ENCODE data around the gene PSME3.
"Not testable (repeated sequence)": the region's sequence is repeated elsewhere in the genome, so short reads cannot be mapped to it uniquely, and the experiment has no call there.

PSME3 gene

GRCh38 chr17:42867694-42868261 is 34.6 kb downstream of the PSME3 start:
- not testable (repeated sequence) for H3K27ac ChIP-seq (ENCODE audit: low read depth, low read length); H3K9ac ChIP-seq (ENCODE audit: low read depth, low read length); H3K27me3 ChIP-seq (ENCODE audit: insufficient read depth, low read length); H3K4me3 ChIP-seq (ENCODE audit: low read length); H3K36me3 ChIP-seq (ENCODE audit: insufficient read depth, low read length); H3K4me1 ChIP-seq (ENCODE audit: insufficient read depth, low read length); H3K9me3 ChIP-seq (ENCODE audit: insufficient read depth, low read depth, low read length)
- WGBS: 97% methylated on average over 21 of the region's 21 CpGs

GRCh38 chr17:42868338-42868737 is 35.1 kb downstream of the PSME3 start:
- 94% methylated on average over 12 of the region's 12 CpGs for WGBS
- Histone ChIP-seq H3K36me3 (ENCODE audit: insufficient read depth, low read length) (no peaks in the 10 kb centered on the region), H3K9me3 (ENCODE audit: insufficient read depth, low read depth, low read length) (peaks cover 9% of the 10 kb centered on the region; the same call in 1 of the 2 replicates), H3K9ac (ENCODE audit: low read depth, low read length) (no peak overlapping the region), H3K4me3 (ENCODE audit: low read length) (no peak overlapping the region), H3K27me3 (ENCODE audit: insufficient read depth, low read length) (no peaks in the 10 kb centered on the region), H3K4me1 (ENCODE audit: insufficient read depth, low read length) (no peaks in the 10 kb centered on the region), H3K27ac (ENCODE audit: low read depth, low read length) (no peak overlapping the region)

- 97% methylated on average over 4 of the region's 4 CpGs for WGBS
- H3K27ac ChIP-seq (ENCODE audit: low read depth, low read length): no peak overlapping the region
- no peaks in the 10 kb centered on the region for H3K27me3 ChIP-seq (ENCODE audit: insufficient read depth, low read length)
Observed at GRCh38 chr17:42871647-42872046, 38.5 kb downstream of the PSME3 start.

GRCh38 chr17:42872251-42872965 is 39.2 kb downstream of the PSME3 start:
- Histone ChIP-seq H3K27ac (ENCODE audit: low read depth, low read length) (no peak overlapping the region), H3K4me3 (ENCODE audit: low read length) (no peak overlapping the region), H3K9me3 (ENCODE audit: insufficient read depth, low read depth, low read length) (peaks cover 9% of the 10 kb centered on the region; the same call in 1 of the 2 replicates), H3K9ac (ENCODE audit: low read depth, low read length) (no peak overlapping the region), H3K4me1 (ENCODE audit: insufficient read depth, low read length) (no peaks in the 10 kb centered on the region), H3K36me3 (ENCODE audit: insufficient read depth, low read length) (no peaks in the 10 kb centered on the region), H3K27me3 (ENCODE audit: insufficient read depth, low read length) (peaks cover 3% of the 10 kb centered on the region)
- WGBS: 96% methylated on average over 10 of the region's 13 CpGs

More at GRCh38 chr17:42871647-42872046, 38.5 kb downstream of the PSME3 start:
- Histone ChIP-seq H3K4me3 (ENCODE audit: low read length) (no peak overlapping the region), H3K9ac (ENCODE audit: low read depth, low read length) (no peak overlapping the region), H3K36me3 (ENCODE audit: insufficient read depth, low read length) (no peaks in the 10 kb centered on the region), H3K9me3 (ENCODE audit: insufficient read depth, low read depth, low read length) (peaks cover 9% of the 10 kb centered on the region; the same call in 1 of the 2 replicates), H3K4me1 (ENCODE audit: insufficient read depth, low read length) (no peaks in the 10 kb centered on the region)

GRCh38 chr17:42873315-42873714 is 40.1 kb downstream of the PSME3 start:
- Histone ChIP-seq H3K9ac (ENCODE audit: low read depth, low read length) (no peak overlapping the region), H3K27me3 (ENCODE audit: insufficient read depth, low read length) (peaks cover 9% of the 10 kb centered on the region), H3K36me3 (ENCODE audit: insufficient read depth, low read length) (no peaks in the 10 kb centered on the region), H3K9me3 (ENCODE audit: insufficient read depth, low read depth, low read length) (peaks cover 9% of the 10 kb centered on the region; the same call in 1 of the 2 replicates), H3K4me3 (ENCODE audit: low read length) (no peak overlapping the region), H3K27ac (ENCODE audit: low read depth, low read length) (no peak overlapping the region), H3K4me1 (ENCODE audit: insufficient read depth, low read length) (peaks cover 2% of the 10 kb centered on the region; the same call in 1 of the 2 replicates)
- WGBS: 80% methylated on average over 6 of the region's 6 CpGs

GRCh38 chr17:42873932-42874695 is 40.9 kb downstream of the PSME3 start:
- not testable (repeated sequence) for H3K36me3 ChIP-seq (ENCODE audit: insufficient read depth, low read length); H3K27ac ChIP-seq (ENCODE audit: low read depth, low read length); H3K9ac ChIP-seq (ENCODE audit: low read depth, low read length); H3K4me1 ChIP-seq (ENCODE audit: insufficient read depth, low read length); H3K9me3 ChIP-seq (ENCODE audit: insufficient read depth, low read depth, low read length); H3K4me3 ChIP-seq (ENCODE audit: low read length)
- 82% methylated on average over 5 of the region's 12 CpGs for WGBS
- peaks cover 16% of the 10 kb centered on the region for H3K27me3 ChIP-seq (ENCODE audit: insufficient read depth, low read length)

GRCh38 chr17:42877037-42877436 is 43.8 kb downstream of the PSME3 start:
- H3K9ac ChIP-seq (ENCODE audit: low read depth, low read length): no peak overlapping the region
- H3K4me3 ChIP-seq (ENCODE audit: low read length): no peak overlapping the region
- no peak overlapping the region for H3K27ac ChIP-seq (ENCODE audit: low read depth, low read length)
- H3K9me3 ChIP-seq (ENCODE audit: insufficient read depth, low read depth, low read length): no peaks in the 10 kb centered on the region
- peaks cover 4% of the 10 kb centered on the region; the same call in 1 of the 2 replicates for H3K4me1 ChIP-seq (ENCODE audit: insufficient read depth, low read length)
- WGBS: 94% methylated on average over 10 of the region's 10 CpGs
- peaks cover 16% of the 10 kb centered on the region for H3K27me3 ChIP-seq (ENCODE audit: insufficient read depth, low read length)
- H3K36me3 ChIP-seq (ENCODE audit: insufficient read depth, low read length): no peaks in the 10 kb centered on the region

GRCh38 chr17:42878123-42878880 is 45.1 kb downstream of the PSME3 start:
- H3K27me3 ChIP-seq (ENCODE audit: insufficient read depth, low read length): peaks cover 16% of the 10 kb centered on the region
- no peak overlapping the region for H3K9ac ChIP-seq (ENCODE audit: low read depth, low read length)
- no peaks in the 10 kb centered on the region for H3K9me3 ChIP-seq (ENCODE audit: insufficient read depth, low read depth, low read length)
- H3K27ac ChIP-seq (ENCODE audit: low read depth, low read length): no peak overlapping the region
- WGBS: 31% methylated on average over 13 of the region's 13 CpGs
- no peaks in the 10 kb centered on the region for H3K36me3 ChIP-seq (ENCODE audit: insufficient read depth, low read length)
- no peak overlapping the region for H3K4me3 ChIP-seq (ENCODE audit: low read length)
- H3K4me1 ChIP-seq (ENCODE audit: insufficient read depth, low read length): peaks cover 4% of the 10 kb centered on the region; the same call in 1 of the 2 replicates

GRCh38 chr17:42878924-42879595 is 45.9 kb downstream of the PSME3 start:
- no peak overlapping the region for H3K27ac ChIP-seq (ENCODE audit: low read depth, low read length)
- no peaks in the 10 kb centered on the region for H3K9me3 ChIP-seq (ENCODE audit: insufficient read depth, low read depth, low read length)
- WGBS: 92% methylated on average over 8 of the region's 8 CpGs
- no peak overlapping the region for H3K9ac ChIP-seq (ENCODE audit: low read depth, low read length)
- H3K27me3 ChIP-seq (ENCODE audit: insufficient read depth, low read length): peaks cover 16% of the 10 kb centered on the region
- H3K36me3 ChIP-seq (ENCODE audit: insufficient read depth, low read length): no peaks in the 10 kb centered on the region
- H3K4me1 ChIP-seq (ENCODE audit: insufficient read depth, low read length): peaks cover 6% of the 10 kb centered on the region
- H3K4me3 ChIP-seq (ENCODE audit: low read length): no peak overlapping the region

GRCh38 chr17:42879596-42879985 is 46.4 kb downstream of the PSME3 start:
- WGBS: 75% methylated on average over 6 of the region's 6 CpGs
- Histone ChIP-seq H3K27me3 (ENCODE audit: insufficient read depth, low read length) (peaks cover 16% of the 10 kb centered on the region), H3K9ac (ENCODE audit: low read depth, low read length) (no peak overlapping the region), H3K9me3 (ENCODE audit: insufficient read depth, low read depth, low read length) (no peaks in the 10 kb centered on the region), H3K4me1 (ENCODE audit: insufficient read depth, low read length) (peaks cover 6% of the 10 kb centered on the region), H3K4me3 (ENCODE audit: low read length) (no peak overlapping the region), H3K36me3 (ENCODE audit: insufficient read depth, low read length) (no peaks in the 10 kb centered on the region), H3K27ac (ENCODE audit: low read depth, low read length) (no peak overlapping the region)
